HG02852 (cell line): ENCODE data around the gene APLF.
A peak's percentile ranks its signal among the peaks of the same experiment; 100 is the strongest.
"Not testable (repeated sequence)": the region's sequence is repeated elsewhere in the genome, so short reads cannot be mapped to it uniquely, and the experiment has no call there.

ENCODE experiments used
- ATAC-seq: cut with Tn5 transposase; IDR thresholded peaks from one replicate; pipeline ENCODE4 v1.9.1; 2021; ENCODE audit warnings: mild to moderate bottlenecking, moderate library complexity; ENCODE audit not compliant: unreplicated experiment

APLF gene

DNA sequence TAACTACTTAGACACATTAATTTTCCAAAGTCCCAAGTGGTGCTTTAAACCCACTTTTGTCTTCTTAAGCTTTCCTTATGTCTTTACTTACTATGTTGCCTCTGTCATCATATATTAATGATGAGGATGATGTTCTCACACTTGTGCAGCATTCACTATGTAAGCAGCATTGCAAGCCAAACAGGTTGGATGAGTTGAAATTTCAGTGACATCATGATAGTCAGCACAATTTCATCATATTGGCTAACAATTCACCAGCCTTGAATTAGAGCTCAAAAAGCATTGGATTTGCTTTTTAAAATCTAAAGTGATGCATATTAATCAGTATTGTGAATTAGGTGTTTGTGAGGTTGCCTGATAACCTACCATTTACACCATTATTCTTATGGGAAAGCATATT is 7.7 kb downstream of the APLF start:
- ATAC-seq: no peak

DNA sequence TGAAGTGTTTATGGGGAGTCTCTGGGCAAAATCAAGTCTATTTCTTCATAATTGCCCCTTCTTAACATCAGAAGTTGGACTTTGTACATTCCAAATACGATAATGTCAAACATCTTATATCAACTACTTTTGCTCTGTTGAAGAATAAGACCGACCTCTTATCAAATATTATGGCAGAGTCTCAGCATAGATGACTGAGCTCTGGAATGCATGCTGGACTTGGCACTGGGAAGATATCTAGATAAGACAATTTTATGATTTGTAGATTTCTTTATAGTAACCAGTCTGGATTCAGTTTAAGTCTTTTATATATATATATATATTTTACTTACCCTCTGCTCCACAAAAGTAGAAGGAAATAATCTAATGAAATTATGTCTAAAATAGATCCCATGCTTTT is 8.2 kb downstream of the APLF start:
- no peak for ATAC-seq

DNA sequence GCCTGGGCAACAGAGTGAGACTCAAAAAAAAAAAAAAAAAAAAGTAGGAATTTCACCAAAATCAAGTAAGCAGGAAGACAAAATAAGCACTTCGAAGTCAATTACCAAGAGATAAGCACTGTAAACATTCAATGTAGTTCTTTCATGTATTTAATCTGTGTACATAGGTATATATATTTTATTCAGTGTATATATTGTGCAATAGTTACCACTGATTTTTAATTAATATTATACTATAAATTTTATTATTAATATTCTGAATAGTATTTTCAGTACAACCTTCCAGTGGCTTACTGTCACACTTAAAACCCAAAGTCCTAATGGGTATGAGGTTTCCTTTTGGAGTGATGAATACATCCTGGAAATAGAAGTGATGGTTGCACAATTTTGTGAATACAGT is 9.1 kb downstream of the APLF start:
- ATAC-seq: no peak

DNA sequence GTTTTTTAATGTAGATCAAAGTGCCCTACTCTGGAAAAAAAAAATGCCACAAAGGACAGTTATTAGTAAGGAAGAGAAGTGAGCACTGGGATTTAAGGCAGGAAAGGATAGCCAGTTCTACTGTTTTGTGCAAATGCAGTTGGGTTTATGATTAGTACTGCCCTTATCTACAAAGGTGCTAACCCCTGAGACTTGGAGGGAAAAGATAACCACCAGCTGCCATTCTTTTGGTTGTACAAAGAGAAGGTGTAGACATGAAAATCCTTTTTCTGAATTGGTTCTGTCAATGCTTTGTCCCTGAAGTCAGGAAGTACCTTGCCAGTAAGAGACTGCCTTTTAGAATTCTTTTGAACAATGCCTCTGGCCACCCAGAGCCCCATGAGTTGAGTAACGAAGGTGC is 11.3 kb downstream of the APLF start:
- no peak for ATAC-seq

DNA sequence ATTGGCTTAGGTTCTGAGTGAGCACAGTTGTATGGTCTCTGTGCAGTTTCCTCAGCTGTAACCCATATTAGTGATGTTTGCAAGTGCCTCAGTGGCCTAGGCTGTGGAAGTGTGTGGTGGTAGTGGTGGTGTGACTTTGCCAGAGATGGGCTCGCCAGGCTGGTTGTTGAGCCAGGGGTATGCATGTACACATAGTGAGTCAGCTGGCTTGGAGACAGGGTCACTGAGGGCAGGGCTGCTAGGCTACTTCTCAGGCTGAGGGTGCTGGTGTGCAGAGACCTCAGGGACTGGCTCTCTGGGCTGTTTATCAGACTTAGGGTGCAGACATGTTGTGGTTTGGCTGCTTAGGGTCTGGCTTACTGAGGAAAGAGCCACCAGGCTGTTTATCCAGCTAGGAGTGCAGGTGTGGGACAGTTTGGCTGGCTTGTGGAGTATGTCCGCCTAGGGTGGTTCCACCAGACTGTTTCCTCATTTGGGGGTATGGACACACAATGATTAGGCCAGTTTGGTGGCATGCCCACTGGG is 15.0 kb downstream of the APLF start:
- no peak for ATAC-seq

DNA sequence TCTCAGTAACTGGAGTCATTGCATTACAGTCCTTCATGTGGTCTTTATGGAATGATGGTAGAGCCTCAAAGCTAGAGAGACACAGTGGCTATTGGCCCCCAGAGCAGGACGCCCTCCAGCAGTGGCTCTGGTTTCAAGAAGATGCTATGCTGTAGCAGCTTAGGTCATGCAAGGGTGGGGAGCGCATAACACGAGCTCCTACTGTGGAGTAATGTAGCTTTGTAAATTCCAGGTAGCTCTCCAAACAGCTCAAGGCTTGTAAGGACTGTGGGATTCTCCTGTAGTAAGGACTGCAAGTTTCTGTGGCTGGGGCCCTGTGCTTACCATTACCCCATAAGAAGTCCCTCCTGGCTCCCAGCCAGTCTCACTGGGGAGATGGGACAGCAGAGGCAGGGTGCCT is 15.6 kb downstream of the APLF start:
- no peak for ATAC-seq

DNA sequence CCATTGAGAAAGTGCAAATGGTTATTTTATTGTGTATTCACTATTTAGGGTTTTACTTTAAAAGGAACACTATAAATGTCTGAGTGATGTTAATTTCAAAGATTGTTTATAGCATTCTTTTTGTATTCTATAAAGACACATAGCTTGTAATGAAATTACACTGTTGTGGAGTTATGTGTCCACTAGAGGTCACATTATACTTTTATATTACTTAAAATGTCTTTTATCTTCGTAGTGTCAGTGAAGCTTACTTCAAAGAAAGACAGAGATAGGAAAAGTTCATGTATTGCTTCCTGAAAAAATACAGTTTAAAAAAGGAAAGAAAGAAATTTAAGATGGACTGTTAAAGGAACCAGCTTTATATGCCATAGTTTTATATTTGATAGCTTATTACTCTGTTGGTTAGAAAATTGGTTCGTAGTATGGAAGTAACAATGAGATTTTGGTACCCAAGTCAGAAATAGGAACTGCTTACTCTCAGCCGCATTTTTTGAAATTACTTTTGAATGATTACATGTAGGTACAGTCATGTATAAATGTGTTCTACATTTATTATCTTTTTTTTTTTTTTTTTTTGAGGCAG is 20.5 kb downstream of the APLF start:
- ATAC-seq: no peak

DNA sequence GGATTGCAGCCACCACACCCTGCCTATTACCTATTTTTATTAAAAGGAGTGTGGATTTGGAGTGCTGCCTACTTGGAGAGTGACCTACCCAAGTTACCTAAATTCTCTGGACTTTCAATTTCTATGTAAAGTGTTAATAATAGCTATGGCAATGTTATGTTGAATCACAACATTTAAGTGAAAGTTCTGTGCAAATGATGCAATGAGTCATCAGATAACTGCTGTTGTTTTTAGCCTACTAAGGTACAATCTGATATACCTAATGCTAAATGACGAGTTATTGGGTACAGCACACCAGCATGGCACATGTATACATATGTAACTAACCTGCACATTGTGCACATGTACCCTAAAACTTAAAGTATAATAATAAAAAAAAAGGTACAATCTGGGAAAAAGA is 21.2 kb downstream of the APLF start:
- ATAC-seq: peak; percentile 66

DNA sequence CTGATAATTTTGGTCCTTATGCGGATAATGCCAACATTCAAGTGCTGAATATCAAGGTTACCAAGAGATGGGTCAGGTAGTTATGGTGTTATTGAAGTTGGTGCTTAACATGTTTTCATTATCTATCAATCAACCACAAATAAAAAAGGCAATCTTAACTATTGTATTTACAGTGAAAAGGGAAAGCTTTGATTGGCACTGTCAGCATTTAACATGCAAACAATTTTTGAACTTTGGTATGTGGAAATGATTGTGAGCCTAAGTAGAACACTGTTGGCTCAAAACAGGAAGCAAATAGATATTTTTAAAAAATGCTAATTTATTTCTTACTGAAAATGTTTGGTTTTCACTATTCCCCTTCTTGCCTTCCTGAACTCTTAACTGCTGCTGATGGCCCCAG is 21.9 kb downstream of the APLF start:
- no peak for ATAC-seq

DNA sequence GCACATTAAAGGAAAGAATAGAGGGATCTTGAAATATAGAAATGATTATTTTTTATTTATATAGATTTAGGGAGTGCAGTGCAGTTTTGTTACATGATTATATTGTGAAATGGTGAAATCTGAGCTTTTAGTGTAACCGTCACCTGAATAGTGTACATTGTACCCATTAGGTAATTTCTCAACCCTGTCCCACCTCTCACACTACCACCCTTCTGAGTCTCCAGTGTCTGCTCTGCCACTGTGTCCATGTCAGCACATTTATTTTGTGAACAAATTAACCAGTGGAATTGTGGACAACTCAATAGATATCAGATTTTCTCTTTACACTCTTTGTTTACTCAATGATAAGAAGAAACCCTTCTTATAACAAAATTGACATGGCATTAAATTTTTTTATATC is 24.2 kb downstream of the APLF start:
- no peak for ATAC-seq

DNA sequence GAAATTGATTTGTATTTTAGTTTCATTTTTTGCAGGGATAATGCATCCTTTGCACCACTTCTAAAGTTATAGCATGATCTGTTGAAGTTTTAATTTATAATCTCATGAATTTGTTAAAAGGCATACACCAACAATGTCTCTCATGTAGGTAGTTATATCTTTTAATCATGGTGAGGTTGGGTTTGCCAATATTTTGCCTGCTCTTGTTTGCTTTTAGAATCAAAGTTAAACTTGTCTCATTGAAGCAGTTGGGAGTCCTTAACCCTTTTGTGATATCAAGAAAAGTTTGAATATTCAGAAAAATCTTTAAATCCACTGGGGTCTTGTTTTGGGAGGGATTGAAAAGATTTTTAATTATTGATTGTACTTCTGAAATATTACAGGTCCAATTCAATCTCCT is 31.7 kb downstream of the APLF start:
- ATAC-seq: no peak

DNA sequence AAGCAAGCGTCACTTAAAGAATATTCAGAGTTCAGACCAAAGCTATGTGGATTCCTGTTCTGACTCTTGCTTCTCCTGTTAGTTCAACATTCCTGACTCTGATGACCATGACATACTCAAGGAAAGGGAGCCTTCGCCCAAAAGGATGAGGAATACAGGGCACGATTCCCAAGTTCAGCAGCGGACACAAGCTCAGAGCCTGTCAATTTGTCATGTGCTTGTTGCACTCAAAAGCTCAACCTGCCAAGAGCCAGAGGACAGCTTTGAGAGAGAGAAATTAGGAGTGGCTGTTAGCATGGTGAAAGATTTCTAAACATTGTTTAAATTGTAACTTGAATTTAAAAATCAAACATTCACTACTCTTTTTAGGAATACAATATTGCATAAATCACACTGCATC is 33.3 kb downstream of the APLF start:
- no peak for ATAC-seq

DNA sequence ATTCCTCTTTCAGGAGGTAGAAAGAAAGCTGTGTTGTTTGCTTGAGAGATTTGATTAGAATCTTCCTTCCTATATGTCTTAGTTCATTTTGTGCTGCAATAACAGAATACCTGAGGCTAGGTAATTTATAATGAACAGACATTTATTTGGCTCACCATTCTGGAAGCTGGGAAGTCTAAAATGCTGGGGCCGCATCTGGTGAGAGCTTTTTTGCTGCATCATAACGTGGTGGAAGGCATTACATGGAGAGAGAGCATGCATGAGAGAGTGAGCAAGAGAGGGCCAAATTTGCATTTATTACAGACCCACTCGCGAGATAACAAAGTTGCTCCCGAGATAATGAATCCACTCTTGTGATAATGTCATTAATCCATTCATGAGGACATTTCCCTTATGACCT is 34.4 kb downstream of the APLF start:
- no peak for ATAC-seq

DNA sequence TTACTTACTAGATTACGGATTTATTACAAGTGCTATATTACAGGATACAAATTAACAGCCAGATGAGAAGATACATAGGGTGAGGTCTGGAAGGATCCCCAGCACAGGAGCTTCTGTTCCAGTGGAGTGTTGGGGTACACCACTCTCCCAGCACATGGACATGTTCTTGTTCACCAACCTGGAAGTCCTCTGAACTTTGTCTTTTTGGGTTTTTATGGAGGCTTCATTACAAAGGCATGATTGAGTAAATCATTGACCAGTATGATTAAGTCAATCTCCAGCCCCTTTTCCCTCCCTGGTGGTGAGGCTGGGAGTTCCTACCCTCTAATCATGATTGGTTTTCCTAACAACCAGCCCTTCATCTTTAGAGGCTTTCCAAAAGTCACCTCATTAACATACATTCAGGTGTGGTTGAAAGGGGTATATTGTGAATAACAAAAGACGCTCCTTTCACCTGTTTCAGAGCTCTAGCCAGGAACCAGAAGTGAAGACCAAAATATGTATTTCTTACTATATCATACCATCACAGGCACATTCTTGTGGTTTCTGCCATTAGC is 38.3 kb downstream of the APLF start:
- ATAC-seq: no peak

DNA sequence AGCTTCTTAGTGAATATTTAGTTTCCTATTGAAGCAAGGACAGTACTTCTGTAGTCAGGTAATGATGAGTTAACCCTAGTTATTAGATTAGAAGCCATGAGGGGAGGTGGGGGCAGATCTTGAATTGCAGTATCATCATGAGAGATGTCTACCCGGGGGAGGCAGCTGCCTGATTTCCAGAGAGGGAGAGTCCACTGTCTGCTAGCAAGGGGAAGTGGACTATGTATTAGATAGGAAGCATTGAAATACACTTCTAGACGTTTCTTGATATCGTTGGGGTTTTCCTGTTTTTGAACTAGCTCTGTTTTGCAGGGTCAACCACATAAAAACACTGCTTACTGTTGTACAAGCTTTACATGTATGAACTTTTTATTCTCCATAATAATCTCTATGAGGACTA is 38.8 kb downstream of the APLF start:
- no peak for ATAC-seq

DNA sequence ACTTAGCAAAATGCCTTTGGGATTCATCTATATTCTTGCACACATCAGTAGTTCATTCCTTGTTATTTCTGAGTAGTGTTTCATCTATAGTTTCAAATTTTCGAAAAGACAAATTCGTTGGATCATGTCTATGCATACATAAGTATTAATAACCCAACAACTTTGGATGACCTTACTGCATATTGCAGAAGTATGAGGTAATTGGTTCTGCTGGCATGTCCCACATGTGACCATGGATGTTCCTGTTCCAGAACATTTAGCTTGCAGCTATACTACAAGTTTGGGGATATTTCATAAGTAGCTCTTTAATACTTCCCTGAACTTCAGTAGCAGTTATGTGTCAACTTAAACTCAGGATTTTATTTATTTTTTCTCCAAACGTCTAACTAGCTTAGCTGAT is 44.9 kb downstream of the APLF start:
- ATAC-seq: no peak

DNA sequence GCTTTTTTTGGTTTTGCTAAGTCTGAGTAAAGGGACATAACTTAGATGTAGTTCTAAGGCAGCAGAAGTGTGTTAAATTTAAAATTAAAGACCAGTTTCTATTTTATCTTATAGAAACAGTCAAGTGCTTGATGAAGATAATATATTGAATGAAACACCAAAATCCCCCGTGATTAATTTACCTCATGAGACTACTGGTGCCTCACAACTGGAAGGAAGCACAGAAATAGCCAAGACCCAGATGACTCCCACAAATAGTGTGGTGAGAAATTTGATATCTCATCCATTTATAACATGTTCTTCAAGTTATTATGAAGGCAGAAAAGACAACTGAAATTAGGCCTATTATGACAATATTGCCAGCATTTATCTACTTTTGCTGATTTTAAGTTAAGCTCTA is 45.6 kb downstream of the APLF start:
- ATAC-seq: no peak

DNA sequence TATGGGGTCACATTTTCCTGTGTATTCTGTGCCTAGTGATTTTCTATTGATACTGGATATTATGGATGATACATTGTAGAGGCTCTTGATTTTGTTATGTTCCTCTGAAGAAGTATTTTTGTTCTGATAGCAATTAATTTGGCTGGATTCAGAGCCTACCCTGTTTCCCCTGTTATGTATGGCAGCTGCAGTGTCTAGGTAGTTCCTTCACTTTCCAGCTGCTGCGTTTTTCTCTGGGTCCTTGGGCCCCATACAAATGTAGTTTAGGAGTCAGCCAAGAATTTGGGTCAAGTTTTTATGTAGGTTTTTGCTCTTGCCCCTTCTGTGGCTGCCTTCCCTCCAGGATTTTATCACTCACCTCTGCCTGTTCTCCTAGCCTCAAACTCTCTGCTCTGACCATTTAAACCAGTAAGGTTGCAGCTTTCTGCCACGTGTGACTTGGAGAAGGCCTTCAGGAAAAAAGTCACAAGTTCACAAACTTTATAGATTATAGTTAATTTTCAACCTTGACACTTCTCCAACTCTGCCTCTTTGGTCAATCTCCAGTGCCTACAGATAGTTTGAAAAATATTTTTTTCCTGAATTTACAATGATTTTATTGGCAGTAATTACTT is 47.0 kb downstream of the APLF start:
- no peak for ATAC-seq

DNA sequence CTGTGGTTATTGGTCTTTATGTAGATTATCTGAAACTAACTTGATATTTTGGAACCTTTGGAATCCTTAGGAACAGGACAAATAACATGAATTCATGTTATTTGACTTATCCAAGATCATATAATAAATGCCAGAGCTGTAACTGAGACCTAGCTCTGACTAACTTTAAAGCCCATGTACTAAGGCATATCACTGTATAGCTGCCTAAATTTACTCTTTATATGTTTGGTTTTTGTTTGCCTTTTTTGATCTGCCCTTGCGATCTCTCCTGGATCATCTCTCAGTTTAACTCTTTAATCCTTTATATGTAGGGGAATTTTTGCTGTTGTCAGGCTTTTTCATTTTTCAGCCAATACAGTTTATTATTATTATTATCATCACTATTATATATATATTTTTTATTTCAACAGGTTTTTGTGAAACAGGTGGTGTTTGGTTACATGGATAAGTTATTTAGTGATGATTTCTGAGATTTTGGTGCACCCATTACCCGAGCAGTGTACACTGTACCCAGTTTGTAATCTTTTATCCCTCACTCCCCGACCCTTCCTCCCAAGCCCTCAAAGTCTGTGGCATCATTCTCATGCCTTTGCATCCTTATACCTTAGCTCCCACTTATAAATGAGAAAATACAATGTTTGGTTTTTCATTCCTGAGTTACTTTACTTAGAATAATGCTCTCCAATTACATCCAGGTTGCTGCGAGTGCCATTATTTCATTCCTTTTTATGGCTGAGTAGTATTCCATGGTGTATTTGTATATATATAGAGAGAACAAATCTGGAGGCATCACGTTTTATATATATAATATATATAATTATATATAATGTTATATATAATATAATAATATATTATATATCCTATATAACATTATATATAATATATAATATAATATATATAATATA is 48.9 kb downstream of the APLF start:
- no peak for ATAC-seq

DNA sequence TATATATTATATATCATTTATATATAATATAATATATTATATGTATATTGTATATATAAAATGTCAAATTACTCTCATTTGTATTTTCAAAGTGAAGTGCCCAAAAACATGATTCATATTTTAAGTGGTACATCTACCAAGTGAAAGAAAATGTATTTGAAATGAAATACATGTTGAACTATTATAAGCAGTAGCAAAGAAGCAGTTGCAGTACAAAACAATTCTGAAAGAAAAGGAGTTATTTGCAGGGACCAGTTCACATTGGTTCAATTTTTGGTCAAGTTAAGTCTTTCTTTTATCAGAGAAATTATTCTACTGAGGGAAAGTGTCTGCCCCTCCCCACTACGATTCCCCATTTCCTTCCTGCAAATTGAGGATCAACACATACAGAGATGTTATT is 51.9 kb downstream of the APLF start:
- no peak for ATAC-seq

DNA sequence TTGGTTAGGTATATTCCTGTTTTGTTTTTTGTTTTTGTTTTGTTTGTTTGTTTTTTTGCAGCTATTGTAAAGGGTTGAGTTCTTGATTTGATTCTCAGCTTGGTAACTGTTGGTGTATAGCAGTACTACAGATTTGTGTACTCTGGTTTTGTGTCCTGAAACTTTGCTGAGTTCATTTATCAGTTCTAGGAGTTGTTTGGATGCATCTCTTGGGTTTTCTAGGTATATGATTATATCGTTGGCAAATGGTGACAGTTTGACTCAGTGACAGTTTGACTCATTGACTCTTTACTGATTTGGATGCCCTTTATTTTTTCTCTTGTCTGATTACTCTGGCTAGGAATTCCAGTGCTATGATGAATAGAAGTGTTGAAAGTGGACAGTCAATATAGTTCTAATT is 53.7 kb downstream of the APLF start:
- ATAC-seq: no peak

DNA sequence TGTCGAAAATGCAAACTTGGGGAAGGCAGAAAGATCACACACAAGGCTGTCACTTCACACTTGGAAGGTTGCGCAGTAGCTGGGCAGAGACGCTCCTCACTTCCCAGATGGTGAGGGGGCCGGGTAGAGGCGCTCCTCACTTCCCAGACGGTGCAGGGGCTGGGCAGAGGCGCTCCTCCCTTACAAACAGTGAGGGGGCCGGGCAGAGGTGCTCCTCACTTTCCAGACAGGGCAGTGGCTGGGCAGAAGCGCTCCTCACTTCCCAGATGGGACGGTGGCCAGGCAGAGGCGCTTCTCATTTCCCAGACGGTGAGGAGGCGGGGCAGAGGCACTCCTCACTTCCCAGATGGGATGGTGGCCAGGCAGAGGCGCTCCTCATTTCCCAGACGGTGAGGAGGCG is 59.6 kb downstream of the APLF start:
- not testable (repeated sequence) for ATAC-seq
